Thoracic aorta (tissue), 2 donors: ENCODE data around the gene CNTNAP2. TPM values are rescaled to one million over a fixed set of nuclear protein-coding genes. Genes with fewer than 3 reads are reported as not detected.

ENCODE experiments used
- ATAC-seq: fragments of 150-250 bp; one replicate; pipeline ENCODE4 v1.8.0; 2017; ENCODE audit warnings: low read depth; ENCODE audit not compliant: insufficient number of reproducible peaks, low FRiP score
- DNase-seq: peaks from one replicate; pipeline ENCODE4 v3.0.0-alpha.2; 2020; ENCODE audit warnings: low spot score
- H3K27ac ChIP-seq, 2 donors: fragments of 200-600 bp; sonication (generic); 1 replicate in 1 of 2; 2 replicates in 1 of 2; pipeline ENCODE4 v1.5.1; 2016; ENCODE audit warnings: mild to moderate bottlenecking in 2 of 2, moderate library complexity in 2 of 2
- H3K27me3 ChIP-seq: fragments of 200-600 bp; sonication (generic); replicated peaks from 2 replicates; pipeline ENCODE4 v1.6.0; 2016; ENCODE audit warnings: mild to moderate bottlenecking; ENCODE audit not compliant: insufficient read depth
- H3K36me3 ChIP-seq: fragments of 200-600 bp; sonication (generic); one replicate; pipeline ENCODE4 v1.5.1; 2016
- H3K4me1 ChIP-seq, 2 donors: fragments of 200-600 bp; sonication (generic); 1 replicate in 1 of 2; 2 replicates in 1 of 2; pipeline versions ENCODE4 v1.5.1 to v1.6.0; 2016; ENCODE audit warnings: low read depth in 2 of 2, mild to moderate bottlenecking in 1 of 2; ENCODE audit not compliant: control insufficient read depth in 1 of 2
- H3K4me3 ChIP-seq: fragments of 200-600 bp; sonication (generic); 2 replicates; pipeline ENCODE4 v1.5.1; 2016; ENCODE audit warnings: mild to moderate bottlenecking
- H3K9me3 ChIP-seq: fragments of 200-600 bp; sonication (generic); 2 replicates; pipeline ENCODE4 v1.5.1; 2016
- total RNA-seq, 2 donors: library from RNA; depleted of rRNA; stranded (reverse); fragments of >200 nt; gene quantifications; one replicate each; pipeline versions ENCODE4 v1.1.0 to v1.2.3, GENCODE V29; 2016
- TF ChIP-seq, protein P1 (sequence below): fragments of 200-600 bp; sonication (generic); IDR thresholded peaks from one replicate; pipeline ENCODE4 v1.5.1; 2019; ENCODE audit warnings: antibody characterized with exemption

The CNTNAP2 gene
- total RNA-seq, 2 donors from 2014 or later: not detected

DNA sequence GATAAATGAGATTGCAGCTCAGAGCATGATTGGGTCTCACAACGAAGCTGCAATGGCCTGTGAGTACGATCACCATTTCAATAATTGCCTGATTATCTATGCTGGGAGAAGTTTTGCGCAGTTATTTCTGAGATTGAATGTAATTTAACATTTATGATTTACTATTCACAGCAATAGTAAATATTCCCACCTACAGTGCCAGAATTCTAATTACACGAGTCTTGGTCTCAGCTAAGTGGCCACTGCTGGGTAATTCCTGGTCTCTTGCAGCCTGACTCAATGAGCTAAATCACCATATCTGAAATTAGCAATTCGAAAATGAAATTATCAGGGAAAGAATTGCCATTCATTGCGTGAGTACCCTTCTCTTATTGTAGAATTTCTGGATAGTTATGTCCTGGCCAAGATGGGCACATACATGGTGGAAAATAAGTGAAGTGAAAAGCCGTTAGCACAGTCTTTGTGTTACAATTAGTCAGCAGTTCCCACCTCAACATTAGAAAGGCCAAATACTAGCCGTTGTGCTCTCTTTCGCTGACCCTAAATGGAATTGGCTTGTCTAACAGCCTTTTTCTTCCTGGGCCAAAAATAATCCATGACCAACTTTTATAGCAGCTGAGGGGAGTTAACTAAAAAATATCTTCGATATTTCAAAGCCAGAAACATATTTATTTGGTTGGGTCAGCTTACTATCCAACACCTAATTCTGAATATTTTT lies 1793.0 kb downstream of the CNTNAP2 start:
- Histone ChIP-seq H3K27me3 (no peaks in the 10 kb centered on the region), H3K4me1 (peaks cover 0 to 23% of the 10 kb centered on the region in 2 donors), H3K4me3 (no peak overlapping the region), H3K27ac (peak overlapping the region in 1 of 2 donors; percentile 49), H3K36me3 (no peaks in the 10 kb centered on the region), H3K9me3 (no peaks in the 10 kb centered on the region)
- TF ChIP-seq, protein P1, sequence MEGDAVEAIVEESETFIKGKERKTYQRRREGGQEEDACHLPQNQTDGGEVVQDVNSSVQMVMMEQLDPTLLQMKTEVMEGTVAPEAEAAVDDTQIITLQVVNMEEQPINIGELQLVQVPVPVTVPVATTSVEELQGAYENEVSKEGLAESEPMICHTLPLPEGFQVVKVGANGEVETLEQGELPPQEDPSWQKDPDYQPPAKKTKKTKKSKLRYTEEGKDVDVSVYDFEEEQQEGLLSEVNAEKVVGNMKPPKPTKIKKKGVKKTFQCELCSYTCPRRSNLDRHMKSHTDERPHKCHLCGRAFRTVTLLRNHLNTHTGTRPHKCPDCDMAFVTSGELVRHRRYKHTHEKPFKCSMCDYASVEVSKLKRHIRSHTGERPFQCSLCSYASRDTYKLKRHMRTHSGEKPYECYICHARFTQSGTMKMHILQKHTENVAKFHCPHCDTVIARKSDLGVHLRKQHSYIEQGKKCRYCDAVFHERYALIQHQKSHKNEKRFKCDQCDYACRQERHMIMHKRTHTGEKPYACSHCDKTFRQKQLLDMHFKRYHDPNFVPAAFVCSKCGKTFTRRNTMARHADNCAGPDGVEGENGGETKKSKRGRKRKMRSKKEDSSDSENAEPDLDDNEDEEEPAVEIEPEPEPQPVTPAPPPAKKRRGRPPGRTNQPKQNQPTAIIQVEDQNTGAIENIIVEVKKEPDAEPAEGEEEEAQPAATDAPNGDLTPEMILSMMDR: no peak
- no peak for DNase-seq
- peak; percentile 44 for ATAC-seq

DNA sequence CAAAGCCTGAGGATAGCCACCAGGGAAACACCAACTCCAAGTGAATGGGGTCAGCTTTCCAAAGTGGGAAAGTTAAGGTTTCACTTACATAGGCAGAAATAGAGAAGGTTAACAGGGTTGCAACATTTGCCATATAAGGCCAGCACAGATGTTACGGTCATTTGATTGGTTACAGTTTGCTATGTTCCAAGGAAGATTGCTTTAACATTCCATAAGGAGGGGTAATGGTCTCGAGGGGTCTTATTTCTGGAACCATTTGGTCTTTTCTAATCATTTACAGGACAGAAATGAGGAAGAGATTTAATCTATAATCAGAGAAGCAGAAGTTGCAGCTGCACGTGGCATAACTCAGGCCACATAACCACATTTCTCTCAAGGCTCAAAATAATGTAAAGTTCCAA lies 1794.6 kb downstream of the CNTNAP2 start:
- peaks cover 0 to 23% of the 10 kb centered on the region in 2 donors for H3K4me1 ChIP-seq
- DNase-seq: no peak
- no peak for ATAC-seq
- TF ChIP-seq, protein P1: no peak
- no peak overlapping the region for H3K4me3 ChIP-seq
- no peaks in the 10 kb centered on the region for H3K9me3 ChIP-seq
- H3K36me3 ChIP-seq: no peaks in the 10 kb centered on the region
- H3K27ac ChIP-seq: no peak overlapping the region
- no peaks in the 10 kb centered on the region for H3K27me3 ChIP-seq

GRCh38 chr7:147912291-147912690 lies 1795.7 kb downstream of the CNTNAP2 start:
- peaks cover 0 to 23% of the 10 kb centered on the region in 2 donors for H3K4me1 ChIP-seq
- DNase-seq (no peak), ATAC-seq (no peak)
- no peak overlapping the region for H3K4me3 ChIP-seq
- no peak overlapping the region for H3K27ac ChIP-seq
- TF ChIP-seq, protein P1: no peak
- H3K27me3 ChIP-seq: no peaks in the 10 kb centered on the region
- no peaks in the 10 kb centered on the region for H3K9me3 ChIP-seq
- no peaks in the 10 kb centered on the region for H3K36me3 ChIP-seq

GRCh38 chr7:147912946-147913638 lies 1796.5 kb downstream of the CNTNAP2 start:
- Histone ChIP-seq H3K36me3 (no peaks in the 10 kb centered on the region), H3K4me1 (peaks cover 0 to 23% of the 10 kb centered on the region in 2 donors), H3K9me3 (no peaks in the 10 kb centered on the region), H3K4me3 (no peak overlapping the region), H3K27me3 (no peaks in the 10 kb centered on the region), H3K27ac (no peak overlapping the region)
- ATAC-seq: no peak
- DNase-seq: no peak
- TF ChIP-seq, protein P1: no peak

- Histone ChIP-seq H3K4me1 (peaks cover 0 to 16% of the 10 kb centered on the region in 2 donors), H3K27ac (no peak overlapping the region), H3K36me3 (no peaks in the 10 kb centered on the region), H3K4me3 (no peak overlapping the region), H3K27me3 (no peaks in the 10 kb centered on the region), H3K9me3 (no peaks in the 10 kb centered on the region)
- ATAC-seq (no peak), DNase-seq (no peak)
- TF ChIP-seq, protein P1: no peak
These were observed 1799.2 kb downstream of the CNTNAP2 start for GRCh38 chr7:147915781-147916180.
